ENCODE data around the gene ROBO2.

ROBO2 gene

DNA sequence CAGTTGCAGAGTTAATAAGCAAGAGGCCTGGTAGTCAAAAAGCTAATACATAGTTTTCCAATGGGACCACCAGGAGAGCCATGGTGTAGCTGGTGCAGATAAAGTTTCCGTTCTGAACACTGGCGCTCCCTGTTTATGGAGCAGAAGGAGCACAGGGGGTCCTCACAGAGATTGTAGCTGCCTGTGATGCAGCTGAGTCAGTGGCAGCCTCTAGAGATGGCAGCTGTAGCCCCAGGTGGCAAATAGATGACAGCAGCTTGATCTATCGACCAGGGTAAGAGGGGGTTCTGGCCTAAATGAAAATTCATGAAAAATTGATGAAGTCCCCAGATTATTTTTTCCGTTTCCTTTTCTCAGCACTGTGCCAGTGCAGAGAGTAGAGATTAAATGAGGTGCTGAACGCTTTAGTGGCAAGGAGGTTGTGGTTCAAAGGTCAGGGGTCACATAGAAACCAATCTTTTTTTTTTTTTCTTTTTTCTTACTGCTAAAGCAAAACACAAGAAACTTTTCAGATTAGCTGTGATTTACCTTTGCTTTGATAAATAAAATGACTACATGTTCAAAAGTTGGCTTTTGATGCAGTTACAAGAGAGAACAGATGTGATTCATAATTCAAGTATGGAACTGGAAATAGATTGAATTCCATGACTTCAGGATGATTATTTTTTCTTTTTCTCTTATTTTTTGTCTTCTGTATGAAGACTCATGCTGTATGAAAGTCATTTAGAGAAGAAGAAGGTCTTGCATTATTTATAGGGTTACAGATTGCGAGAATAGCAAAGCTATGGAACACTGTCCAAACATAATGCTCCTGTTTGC lies 63.3 kb downstream of the ROBO2 start:
- Histone ChIP-seq H3K4me1 (ENCODE audit: control extremely low read depth in 1 of 4, control insufficient read depth in 4 of 4, insufficient read depth in 4 of 4, low read length in 3 of 4) (no peaks in the 10 kb centered on the region), H3K27ac (ENCODE audit: insufficient read depth in 1 of 2, low read depth in 1 of 2, low read length in 2 of 2, poor library complexity in 1 of 2, severe bottlenecking in 2 of 2) (no peak overlapping the region), H3K9me3 (ENCODE audit: control extremely low read depth in 1 of 5, control insufficient read depth in 4 of 5, insufficient read depth in 2 of 5, low read depth in 1 of 5, low read length in 4 of 5) (no peaks in the 10 kb centered on the region), H3K36me3 (ENCODE audit: control insufficient read depth in 4 of 4, insufficient read depth in 4 of 4, low read length in 3 of 4) (no peaks in the 10 kb centered on the region), H3K4me3 (ENCODE audit: control insufficient read depth in 1 of 7, extremely low read depth in 1 of 7, insufficient read depth in 4 of 7, low read depth in 2 of 7, low read length in 6 of 7) (no peak overlapping the region), H3K27me3 (replicated peaks in 2 of 5; ENCODE audit: control insufficient read depth in 4 of 5, insufficient read depth in 5 of 5, low read length in 4 of 5) (no peaks in the 10 kb centered on the region)
- 96% methylated on average over 4 of the region's 6 CpGs for WGBS (ENCODE audit: insufficient coverage)
- POLR2A ChIA-PET: no interaction called here
- no peak for DNase-seq
- CTCF ChIA-PET: no interaction called here

DNA sequence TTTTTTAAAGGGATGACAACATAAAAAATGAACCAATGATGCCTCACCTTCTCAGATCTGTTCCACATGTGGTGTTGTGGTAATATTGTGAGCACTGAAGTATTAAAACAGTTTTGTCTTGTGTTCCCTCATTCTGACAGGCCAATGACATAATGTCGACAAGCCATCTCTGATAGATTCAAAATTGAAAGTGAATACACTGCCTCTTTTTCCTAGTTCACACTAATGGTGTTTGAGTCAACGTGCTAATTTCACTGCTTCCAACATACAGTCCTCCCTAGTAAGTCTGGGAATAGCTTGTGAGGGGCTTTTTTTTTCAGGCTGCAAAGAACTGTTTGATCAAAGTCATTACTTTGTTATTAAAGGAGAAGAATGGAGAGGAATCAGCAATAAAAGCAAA lies 82.8 kb downstream of the ROBO2 start:
- CTCF ChIA-PET: no interaction called here
- WGBS (ENCODE audit: insufficient coverage): no CpG with 5 or more reads among the region's 2 CpGs
- no peaks in the 10 kb centered on the region for H3K27me3 ChIP-seq (replicated peaks in 2 of 5; ENCODE audit: control insufficient read depth in 4 of 5, insufficient read depth in 5 of 5, low read length in 4 of 5)
- no peaks in the 10 kb centered on the region for H3K9me3 ChIP-seq (ENCODE audit: control extremely low read depth in 1 of 5, control insufficient read depth in 4 of 5, insufficient read depth in 2 of 5, low read depth in 1 of 5, low read length in 4 of 5)
- H3K4me3 ChIP-seq (ENCODE audit: control insufficient read depth in 1 of 7, extremely low read depth in 1 of 7, insufficient read depth in 4 of 7, low read depth in 2 of 7, low read length in 6 of 7): no peak overlapping the region
- no peak for DNase-seq
- H3K36me3 ChIP-seq (ENCODE audit: control insufficient read depth in 4 of 4, insufficient read depth in 4 of 4, low read length in 3 of 4): no peaks in the 10 kb centered on the region
- H3K27ac ChIP-seq (ENCODE audit: insufficient read depth in 1 of 2, low read depth in 1 of 2, low read length in 2 of 2, poor library complexity in 1 of 2, severe bottlenecking in 2 of 2): no peak overlapping the region
- no peaks in the 10 kb centered on the region for H3K4me1 ChIP-seq (ENCODE audit: control extremely low read depth in 1 of 4, control insufficient read depth in 4 of 4, insufficient read depth in 4 of 4, low read length in 3 of 4)
- POLR2A ChIA-PET: no interaction called here

DNA sequence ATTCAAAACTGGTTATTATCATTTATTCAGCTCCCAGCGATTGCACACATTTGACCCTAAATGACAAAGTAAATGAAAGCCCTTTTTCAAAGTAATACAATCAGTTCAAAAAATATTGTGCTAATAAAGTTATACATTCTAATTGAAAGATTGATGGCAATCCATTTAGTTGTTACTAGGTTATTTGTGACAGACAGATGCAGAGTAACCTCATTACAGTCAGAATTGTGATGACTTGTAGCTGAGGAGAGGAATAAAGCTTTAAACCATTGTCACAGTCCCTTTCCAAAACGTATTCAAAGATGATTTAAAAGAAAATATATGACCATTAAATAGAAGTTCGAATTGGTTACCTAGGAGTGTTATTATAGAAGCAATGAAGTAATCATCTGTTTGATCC lies 86.1 kb downstream of the ROBO2 start:
- WGBS (ENCODE audit: insufficient coverage): no CpG with 5 or more reads among the region's 3 CpGs
- no peaks in the 10 kb centered on the region for H3K36me3 ChIP-seq (ENCODE audit: control insufficient read depth in 4 of 4, insufficient read depth in 4 of 4, low read length in 3 of 4)
- ChIA-PET CTCF (no interaction called here), POLR2A (no interaction called here)
- no peaks in the 10 kb centered on the region for H3K27me3 ChIP-seq (replicated peaks in 2 of 5; ENCODE audit: control insufficient read depth in 4 of 5, insufficient read depth in 5 of 5, low read length in 4 of 5)
- no peak for DNase-seq
- H3K4me1 ChIP-seq (ENCODE audit: control extremely low read depth in 1 of 4, control insufficient read depth in 4 of 4, insufficient read depth in 4 of 4, low read length in 3 of 4): no peaks in the 10 kb centered on the region
- no peak overlapping the region for H3K27ac ChIP-seq (ENCODE audit: insufficient read depth in 1 of 2, low read depth in 1 of 2, low read length in 2 of 2, poor library complexity in 1 of 2, severe bottlenecking in 2 of 2)
- H3K4me3 ChIP-seq (ENCODE audit: control insufficient read depth in 1 of 7, extremely low read depth in 1 of 7, insufficient read depth in 4 of 7, low read depth in 2 of 7, low read length in 6 of 7): no peak overlapping the region
- no peaks in the 10 kb centered on the region for H3K9me3 ChIP-seq (ENCODE audit: control extremely low read depth in 1 of 5, control insufficient read depth in 4 of 5, insufficient read depth in 2 of 5, low read depth in 1 of 5, low read length in 4 of 5)

DNA sequence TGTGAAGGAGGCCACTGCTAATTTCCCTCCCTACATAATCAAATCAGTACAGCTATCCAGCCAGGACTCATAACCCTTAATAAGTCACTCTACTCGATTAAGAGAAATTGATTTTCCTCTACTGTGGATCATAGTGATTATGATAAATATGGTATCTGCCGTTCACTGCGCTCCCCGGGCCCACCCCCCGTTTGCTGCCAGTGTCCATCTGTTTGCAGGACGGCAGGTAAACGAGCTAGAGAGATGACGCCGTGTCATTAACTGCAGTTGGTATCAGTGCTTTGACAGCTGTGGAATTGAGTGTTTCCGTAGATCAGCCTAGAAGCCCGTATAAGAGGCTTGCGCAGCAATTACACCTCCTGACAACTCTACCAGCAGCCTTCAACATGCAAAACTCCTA lies 94.9 kb downstream of the ROBO2 start:
- Histone ChIP-seq H3K4me3 (ENCODE audit: control insufficient read depth in 1 of 7, extremely low read depth in 1 of 7, insufficient read depth in 4 of 7, low read depth in 2 of 7, low read length in 6 of 7) (no peak overlapping the region), H3K36me3 (ENCODE audit: control insufficient read depth in 4 of 4, insufficient read depth in 4 of 4, low read length in 3 of 4) (no peaks in the 10 kb centered on the region), H3K27ac (ENCODE audit: insufficient read depth in 1 of 2, low read depth in 1 of 2, low read length in 2 of 2, poor library complexity in 1 of 2, severe bottlenecking in 2 of 2) (no peak overlapping the region), H3K4me1 (ENCODE audit: control extremely low read depth in 1 of 4, control insufficient read depth in 4 of 4, insufficient read depth in 4 of 4, low read length in 3 of 4) (no peaks in the 10 kb centered on the region), H3K9me3 (ENCODE audit: control extremely low read depth in 1 of 5, control insufficient read depth in 4 of 5, insufficient read depth in 2 of 5, low read depth in 1 of 5, low read length in 4 of 5) (no peaks in the 10 kb centered on the region), H3K27me3 (replicated peaks in 2 of 5; ENCODE audit: control insufficient read depth in 4 of 5, insufficient read depth in 5 of 5, low read length in 4 of 5) (no peaks in the 10 kb centered on the region)
- WGBS (ENCODE audit: insufficient coverage): 93% methylated on average over 9 of the region's 12 CpGs
- DNase-seq: no peak
- CTCF ChIA-PET: no interaction called here
- POLR2A ChIA-PET: no interaction called here

DNA sequence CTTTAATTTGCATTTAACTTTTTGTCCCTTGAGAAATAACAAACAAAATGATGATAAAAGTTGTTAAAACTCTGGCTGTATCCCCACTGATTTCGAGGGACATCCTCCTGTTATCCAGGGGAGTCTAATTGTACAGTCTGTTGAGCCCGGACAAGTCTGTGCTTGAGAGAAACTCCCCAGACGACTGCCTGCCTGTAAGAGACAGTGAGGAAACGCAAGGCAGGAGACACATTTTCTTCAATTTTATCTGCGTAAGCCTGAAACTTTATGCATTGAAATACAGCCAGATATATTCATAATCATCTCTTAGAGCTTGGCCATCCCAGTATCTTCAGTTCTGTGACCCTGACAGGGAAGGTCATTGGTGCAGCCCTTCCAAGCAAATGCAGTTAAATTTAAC lies 97.7 kb downstream of the ROBO2 start:
- no peak for DNase-seq
- no peaks in the 10 kb centered on the region for H3K4me1 ChIP-seq (ENCODE audit: control extremely low read depth in 1 of 4, control insufficient read depth in 4 of 4, insufficient read depth in 4 of 4, low read length in 3 of 4)
- ChIA-PET CTCF (no interaction called here), POLR2A (no interaction called here)
- no peak overlapping the region for H3K4me3 ChIP-seq (ENCODE audit: control insufficient read depth in 1 of 7, extremely low read depth in 1 of 7, insufficient read depth in 4 of 7, low read depth in 2 of 7, low read length in 6 of 7)
- no peaks in the 10 kb centered on the region for H3K36me3 ChIP-seq (ENCODE audit: control insufficient read depth in 4 of 4, insufficient read depth in 4 of 4, low read length in 3 of 4)
- WGBS (ENCODE audit: insufficient coverage): 93% methylated on average over 5 of the region's 5 CpGs
- no peaks in the 10 kb centered on the region for H3K27me3 ChIP-seq (replicated peaks in 2 of 5; ENCODE audit: control insufficient read depth in 4 of 5, insufficient read depth in 5 of 5, low read length in 4 of 5)
- H3K27ac ChIP-seq (ENCODE audit: insufficient read depth in 1 of 2, low read depth in 1 of 2, low read length in 2 of 2, poor library complexity in 1 of 2, severe bottlenecking in 2 of 2): no peak overlapping the region
- H3K9me3 ChIP-seq (ENCODE audit: control extremely low read depth in 1 of 5, control insufficient read depth in 4 of 5, insufficient read depth in 2 of 5, low read depth in 1 of 5, low read length in 4 of 5): no peaks in the 10 kb centered on the region

DNA sequence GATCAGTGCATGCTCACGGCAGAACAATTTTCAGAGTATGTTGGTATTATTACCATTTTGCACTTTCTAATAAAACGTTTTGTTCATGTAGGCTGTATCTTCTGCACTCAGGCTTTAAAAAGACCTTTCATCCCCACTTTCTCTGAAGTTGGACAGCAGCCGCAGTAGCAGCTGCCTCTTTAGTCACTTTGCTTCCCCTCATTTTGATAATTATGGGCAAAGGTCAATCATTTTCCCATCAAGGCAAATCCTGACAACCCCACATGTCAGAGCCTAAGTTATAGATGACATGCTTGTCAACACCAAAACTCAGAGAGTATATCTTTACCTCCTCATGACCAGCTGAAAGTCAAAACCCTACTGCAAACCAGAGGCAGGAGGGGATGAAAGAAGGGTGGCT lies 99.7 kb downstream of the ROBO2 start:
- CTCF ChIA-PET: no interaction called here
- Histone ChIP-seq H3K27me3 (replicated peaks in 2 of 5; ENCODE audit: control insufficient read depth in 4 of 5, insufficient read depth in 5 of 5, low read length in 4 of 5) (no peaks in the 10 kb centered on the region), H3K9me3 (ENCODE audit: control extremely low read depth in 1 of 5, control insufficient read depth in 4 of 5, insufficient read depth in 2 of 5, low read depth in 1 of 5, low read length in 4 of 5) (no peaks in the 10 kb centered on the region), H3K36me3 (ENCODE audit: control insufficient read depth in 4 of 4, insufficient read depth in 4 of 4, low read length in 3 of 4) (no peaks in the 10 kb centered on the region), H3K27ac (ENCODE audit: insufficient read depth in 1 of 2, low read depth in 1 of 2, low read length in 2 of 2, poor library complexity in 1 of 2, severe bottlenecking in 2 of 2) (no peak overlapping the region), H3K4me1 (ENCODE audit: control extremely low read depth in 1 of 4, control insufficient read depth in 4 of 4, insufficient read depth in 4 of 4, low read length in 3 of 4) (no peaks in the 10 kb centered on the region), H3K4me3 (ENCODE audit: control insufficient read depth in 1 of 7, extremely low read depth in 1 of 7, insufficient read depth in 4 of 7, low read depth in 2 of 7, low read length in 6 of 7) (no peak overlapping the region)
- WGBS (ENCODE audit: insufficient coverage): 100% methylated on average over 2 of the region's 3 CpGs
- POLR2A ChIA-PET: no interaction called here
- no peak for DNase-seq

DNA sequence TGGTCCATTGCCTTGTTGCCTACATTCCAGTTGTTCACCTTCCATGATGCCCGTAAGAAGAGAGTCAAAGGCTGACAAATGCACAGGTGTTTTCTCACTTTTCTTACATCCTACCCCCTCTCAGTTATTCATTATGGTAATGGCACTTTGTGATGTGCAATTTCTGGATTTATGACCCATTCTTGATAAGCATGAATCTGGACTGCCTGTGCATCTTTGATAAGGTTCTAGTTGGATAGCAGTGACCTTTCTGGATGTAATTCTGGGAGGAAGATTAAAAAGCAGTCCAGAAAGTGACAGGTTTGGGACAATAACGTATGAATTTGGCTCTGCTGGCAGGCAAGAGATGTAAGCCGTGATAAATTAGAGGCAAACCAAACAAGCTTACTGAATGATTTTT lies 101.5 kb downstream of the ROBO2 start:
- CTCF ChIA-PET: no interaction called here
- H3K36me3 ChIP-seq (ENCODE audit: control insufficient read depth in 4 of 4, insufficient read depth in 4 of 4, low read length in 3 of 4): no peaks in the 10 kb centered on the region
- no peak overlapping the region for H3K27ac ChIP-seq (ENCODE audit: insufficient read depth in 1 of 2, low read depth in 1 of 2, low read length in 2 of 2, poor library complexity in 1 of 2, severe bottlenecking in 2 of 2)
- H3K4me3 ChIP-seq (ENCODE audit: control insufficient read depth in 1 of 7, extremely low read depth in 1 of 7, insufficient read depth in 4 of 7, low read depth in 2 of 7, low read length in 6 of 7): no peak overlapping the region
- H3K27me3 ChIP-seq (replicated peaks in 2 of 5; ENCODE audit: control insufficient read depth in 4 of 5, insufficient read depth in 5 of 5, low read length in 4 of 5): no peaks in the 10 kb centered on the region
- 93% methylated on average over 2 of the region's 3 CpGs for WGBS (ENCODE audit: insufficient coverage)
- H3K4me1 ChIP-seq (ENCODE audit: control extremely low read depth in 1 of 4, control insufficient read depth in 4 of 4, insufficient read depth in 4 of 4, low read length in 3 of 4): no peaks in the 10 kb centered on the region
- POLR2A ChIA-PET: no interaction called here
- no peak for DNase-seq
- H3K9me3 ChIP-seq (ENCODE audit: control extremely low read depth in 1 of 5, control insufficient read depth in 4 of 5, insufficient read depth in 2 of 5, low read depth in 1 of 5, low read length in 4 of 5): no peaks in the 10 kb centered on the region

All from common myeloid progenitor, CD34-positive (primary cell).